CD4-positive, alpha-beta T cell treated with Interleukin-4 for 4 hours (primary cell): ENCODE data around the gene ERC1.
"Not testable (repeated sequence)": the region's sequence is repeated elsewhere in the genome, so short reads cannot be mapped to it uniquely, and the experiment has no call there.

ENCODE experiments used
- DNase-seq: peaks from one replicate; pipeline ENCODE4 v3.0.0-alpha.2; 2020

Gene ERC1

DNA sequence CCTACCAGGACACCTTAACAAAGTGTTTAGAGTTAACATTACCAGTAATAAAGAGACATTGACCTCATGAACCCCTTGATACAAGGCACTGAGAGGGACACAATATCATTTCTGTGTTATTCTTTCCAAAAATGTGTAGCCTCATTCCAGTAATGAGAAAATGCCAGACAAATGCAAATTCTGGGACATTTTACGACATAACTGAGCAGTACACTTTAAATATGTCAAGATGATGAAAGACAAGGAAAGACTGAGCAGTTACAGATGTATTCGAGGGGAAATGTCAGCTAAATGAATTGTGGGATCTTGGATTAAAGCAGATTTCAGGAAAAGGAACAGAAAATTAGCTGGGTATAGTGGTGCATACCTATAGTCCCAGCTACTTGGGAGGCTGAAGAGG, 255.6 kb downstream of the ERC1 start:
- no peak for DNase-seq

DNA sequence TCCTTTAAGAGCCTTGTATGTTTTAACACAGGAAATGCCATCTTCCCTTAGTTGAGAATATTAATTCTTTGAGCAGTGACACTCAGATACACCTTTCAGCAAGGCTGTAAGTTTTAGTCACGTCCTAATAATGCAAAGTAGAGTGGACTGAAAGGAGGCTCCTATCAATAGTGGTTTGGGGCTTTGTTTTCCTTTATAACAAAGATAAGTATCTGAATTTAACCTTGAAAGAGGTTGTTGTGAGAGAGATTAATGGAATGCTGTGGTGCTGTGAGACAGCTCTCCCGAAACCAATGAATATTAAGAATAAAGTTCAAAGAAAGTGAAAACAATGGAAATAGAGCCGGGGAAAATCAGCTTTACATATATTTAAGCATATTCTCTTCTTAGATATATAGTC, 259.6 kb downstream of the ERC1 start:
- DNase-seq: no peak

GRCh38 chr12:1252758-1253157, 261.7 kb downstream of the ERC1 start:
- no peak for DNase-seq

- not testable (repeated sequence) for DNase-seq
These were observed 264.1 kb downstream of the ERC1 start for GRCh38 chr12:1255125-1255524.

- not testable (repeated sequence) for DNase-seq
These were observed 264.8 kb downstream of the ERC1 start for GRCh38 chr12:1255854-1256253.

DNA sequence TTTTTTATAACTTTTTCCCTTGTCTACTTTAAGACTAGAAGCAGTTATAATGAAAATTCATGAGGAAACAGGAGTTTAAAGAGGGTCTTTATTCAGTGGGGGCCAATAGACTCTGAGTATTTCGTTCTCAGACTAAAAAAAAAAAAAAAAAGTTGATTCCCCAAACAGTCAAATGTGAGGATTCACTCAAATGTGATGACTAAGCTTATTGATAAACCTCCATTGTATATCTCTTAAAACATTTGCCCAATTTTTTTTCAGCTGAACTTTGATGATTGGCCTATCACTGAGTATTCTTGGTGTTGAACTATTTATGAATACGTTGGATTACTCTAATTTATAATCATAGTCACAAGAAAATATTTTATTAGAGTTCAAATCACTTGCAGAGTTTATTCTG, 265.3 kb downstream of the ERC1 start:
- no peak for DNase-seq

GRCh38 chr12:1256991-1257390, 266.0 kb downstream of the ERC1 start:
- no peak for DNase-seq

DNA sequence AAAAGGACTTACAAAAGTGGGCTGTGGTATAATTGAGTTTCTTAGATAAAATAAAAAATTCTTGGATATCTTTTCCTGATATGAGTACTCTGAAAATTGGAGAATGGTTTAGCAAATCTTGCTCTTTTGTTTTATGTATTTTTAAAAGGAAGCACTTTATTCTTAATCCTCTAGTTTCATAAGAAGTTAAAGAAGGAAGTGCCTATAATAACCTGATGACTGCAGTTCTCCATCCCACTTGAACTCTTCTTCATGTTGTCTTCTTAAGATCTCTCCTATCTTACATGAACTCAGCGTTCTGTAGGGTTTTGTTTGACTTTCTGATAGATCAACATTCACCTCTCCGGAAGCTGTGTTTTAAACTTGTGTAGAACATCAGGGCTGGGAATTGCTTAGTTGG, 271.0 kb downstream of the ERC1 start:
- no peak for DNase-seq

DNA sequence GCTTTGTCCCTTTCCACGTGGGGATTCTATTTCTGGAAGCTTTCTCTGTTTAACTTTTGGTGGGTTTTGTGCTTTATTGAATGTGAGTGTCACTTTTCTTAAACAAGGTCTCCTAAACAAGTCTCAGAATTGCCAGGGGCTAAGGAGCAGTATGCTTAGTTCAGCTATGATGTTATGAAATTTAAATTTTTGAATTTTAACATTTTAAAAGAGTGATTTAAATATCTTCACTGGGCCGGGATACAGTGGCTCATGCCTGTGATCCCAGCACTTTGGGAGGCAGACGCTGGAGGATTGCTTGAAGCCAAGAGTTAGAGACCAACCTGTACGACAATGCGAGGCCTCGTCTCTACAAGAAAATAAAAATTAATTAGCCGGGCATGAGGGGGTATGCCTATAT, 276.2 kb downstream of the ERC1 start:
- no peak for DNase-seq

DNA sequence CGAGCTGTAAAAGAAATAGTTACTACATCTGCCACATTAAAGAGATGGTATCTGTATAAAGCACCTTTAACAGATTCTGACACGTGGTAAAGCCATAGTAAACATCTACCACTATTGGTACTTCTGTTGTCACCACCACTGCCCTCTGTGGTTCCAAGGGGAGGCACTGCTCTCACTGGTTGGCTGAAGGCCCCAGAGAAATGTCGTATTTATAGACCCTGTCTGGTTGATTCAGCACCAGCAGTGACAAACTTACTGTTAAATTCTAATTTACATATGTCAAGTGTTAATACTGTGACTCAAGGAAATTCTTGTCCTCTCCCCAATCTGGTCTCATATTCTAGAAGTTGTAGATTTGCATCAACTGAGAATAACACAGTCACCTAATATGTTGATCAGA, 281.1 kb downstream of the ERC1 start:
- DNase-seq: no peak

DNA sequence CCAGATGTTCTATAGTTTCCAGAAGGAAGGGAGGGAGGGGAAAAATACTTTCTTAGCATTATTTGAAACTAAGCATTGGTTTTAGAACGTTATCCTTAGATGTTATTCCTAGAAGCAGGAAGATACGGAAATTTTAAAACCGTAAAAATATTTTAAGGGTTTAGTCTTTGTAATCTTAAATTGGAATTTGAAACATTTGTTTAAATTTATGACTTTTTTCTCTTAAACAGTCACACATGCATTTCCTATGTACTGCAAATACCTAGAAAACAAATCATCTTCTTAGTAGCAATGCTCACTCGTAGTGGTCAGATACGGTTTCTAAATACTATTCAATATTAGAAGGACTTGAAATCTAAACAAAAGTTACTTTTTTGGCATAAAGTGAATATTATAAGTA, 282.0 kb downstream of the ERC1 start:
- DNase-seq: no peak

DNA sequence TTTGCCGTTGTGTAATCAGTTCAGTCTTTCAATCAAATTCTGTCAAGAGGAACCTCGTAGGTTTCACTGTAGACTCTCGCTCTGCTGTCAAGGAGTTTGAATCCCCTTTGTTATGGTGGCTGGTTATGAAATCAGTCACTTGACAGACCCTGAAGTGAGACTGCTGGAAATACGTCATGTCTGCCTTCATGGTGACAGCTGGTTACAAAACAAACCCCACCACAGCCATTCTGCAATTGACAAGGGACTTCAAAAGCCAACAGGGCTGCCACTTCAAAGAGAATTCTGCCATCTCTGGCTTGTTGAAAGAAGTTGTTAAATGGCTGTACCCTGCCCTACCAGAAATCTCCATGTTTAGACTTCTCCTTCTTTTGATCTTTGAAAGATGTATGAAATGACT, 286.9 kb downstream of the ERC1 start:
- peak; percentile 23 for DNase-seq

DNA sequence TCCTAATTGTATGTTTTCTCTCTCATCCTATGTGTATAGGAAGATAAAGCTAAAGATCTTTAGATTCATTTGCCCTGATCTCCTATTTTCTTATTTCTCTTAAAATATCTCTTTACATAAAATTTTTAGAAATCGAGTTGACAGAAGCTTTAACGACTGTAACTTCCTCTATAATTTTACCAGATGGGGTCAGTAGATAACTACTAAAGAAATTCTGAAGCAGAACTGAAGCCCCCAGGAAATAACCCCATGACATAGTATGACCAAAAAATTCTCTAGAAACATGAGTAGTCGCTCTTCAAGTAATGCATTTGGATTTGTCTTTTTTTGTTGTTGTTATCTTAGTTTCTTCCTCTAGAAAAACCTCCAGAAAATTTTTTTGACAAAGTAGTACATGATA, 288.0 kb downstream of the ERC1 start:
- no peak for DNase-seq

DNA sequence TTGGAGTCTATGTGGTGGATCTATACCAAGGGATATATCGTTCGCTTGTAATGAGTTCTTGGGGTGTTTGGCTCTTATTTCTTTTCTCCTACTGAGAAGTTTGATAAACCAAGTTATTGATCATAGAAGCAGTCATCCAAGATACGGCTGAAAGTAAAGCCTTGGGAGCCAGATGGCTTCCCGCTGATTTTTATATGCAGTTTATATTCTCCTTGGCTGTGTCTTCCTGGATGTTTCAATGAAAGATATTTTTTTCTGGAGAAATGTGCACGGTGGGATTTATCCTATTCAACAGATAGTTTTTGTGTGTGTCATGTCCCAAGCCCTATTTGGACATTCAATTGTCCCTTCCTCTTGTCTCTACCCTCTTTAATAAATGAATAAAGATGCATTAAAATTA, 289.0 kb downstream of the ERC1 start:
- DNase-seq: no peak

DNA sequence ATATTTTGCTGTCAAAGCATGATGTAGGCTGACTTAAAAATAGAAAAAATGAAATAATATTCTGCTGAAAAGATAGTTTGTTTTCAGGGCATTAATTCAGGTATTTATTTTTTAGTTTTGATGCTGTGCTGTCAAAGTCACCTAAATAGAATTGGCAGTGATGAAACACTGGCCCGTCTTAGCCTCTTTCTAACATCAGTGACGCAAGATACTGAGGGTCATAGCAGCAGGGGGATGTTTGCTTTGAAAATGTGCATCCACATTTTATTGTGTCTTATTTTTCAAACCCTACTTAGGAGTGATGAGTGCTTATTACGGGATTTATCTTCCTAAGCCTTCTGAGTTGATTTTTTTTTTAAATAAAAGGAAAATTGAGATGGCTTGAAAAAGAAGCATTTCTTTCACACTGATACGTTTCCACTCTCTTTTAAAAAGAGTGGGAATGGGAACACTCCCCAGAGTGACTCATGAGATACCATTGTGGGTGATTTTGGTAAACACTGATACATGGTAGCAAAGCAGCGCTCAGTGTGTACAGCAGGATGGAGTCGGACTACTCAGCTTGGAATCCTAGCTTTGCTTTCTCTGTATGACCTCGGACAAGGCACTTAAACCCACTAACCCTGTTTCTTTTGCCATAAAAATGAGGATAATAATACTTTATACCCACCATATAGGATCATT, 290.8 kb downstream of the ERC1 start:
- DNase-seq: no peak

- no peak for DNase-seq
These were observed 291.8 kb downstream of the ERC1 start for GRCh38 chr12:1282670-1283315.

- no peak for DNase-seq
These were observed 292.3 kb downstream of the ERC1 start for GRCh38 chr12:1283316-1283715.

GRCh38 chr12:1284611-1285010, 293.6 kb downstream of the ERC1 start:
- DNase-seq: no peak

DNA sequence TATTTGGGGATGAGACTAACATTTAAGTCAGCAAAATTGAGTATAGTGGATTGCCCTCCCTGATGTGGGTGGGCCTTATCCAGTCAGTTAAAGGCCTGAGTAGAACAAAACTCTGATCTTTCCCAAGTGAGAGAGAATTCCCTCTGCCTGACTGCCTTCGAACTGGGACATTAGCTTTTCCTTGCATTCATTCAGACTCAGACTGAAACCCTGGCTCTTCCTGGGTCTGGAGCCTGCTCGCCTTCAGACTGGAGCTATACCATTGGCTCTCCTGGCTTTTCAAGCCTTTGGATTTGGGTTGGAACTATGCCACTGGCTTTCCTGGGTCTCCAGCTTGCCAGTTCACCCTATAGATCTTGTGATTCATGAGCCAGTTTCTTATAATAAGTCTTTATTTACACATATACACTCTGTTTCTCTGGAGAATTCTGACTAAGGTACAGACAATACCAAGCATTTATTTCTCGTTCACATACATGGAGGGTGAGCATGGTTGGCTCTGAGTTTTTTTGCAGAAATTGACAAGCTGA, 296.5 kb downstream of the ERC1 start:
- DNase-seq: no peak

DNA sequence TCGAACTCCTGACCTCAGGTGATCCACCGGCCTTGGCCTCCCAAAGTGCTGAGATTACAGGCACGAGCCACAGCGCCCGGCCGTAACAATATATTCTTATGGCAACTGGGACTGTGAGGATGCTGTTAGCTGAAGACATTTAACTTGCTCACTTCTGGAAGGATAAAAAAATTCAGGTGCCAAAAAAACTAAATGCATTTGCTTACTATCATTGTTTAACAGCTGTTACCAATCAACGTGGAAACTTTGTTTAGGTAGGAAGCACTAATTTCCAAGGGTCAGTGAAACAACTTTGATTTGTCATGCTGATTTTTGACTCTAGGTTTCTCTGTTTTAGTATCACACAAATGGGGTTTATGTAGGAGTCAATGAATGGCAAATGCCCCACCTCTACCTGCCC, 297.3 kb downstream of the ERC1 start:
- no peak for DNase-seq

GRCh38 chr12:1289371-1290155, 298.5 kb downstream of the ERC1 start:
- DNase-seq: no peak

- DNase-seq: no peak
These were observed 299.7 kb downstream of the ERC1 start for GRCh38 chr12:1290716-1291115.

DNA sequence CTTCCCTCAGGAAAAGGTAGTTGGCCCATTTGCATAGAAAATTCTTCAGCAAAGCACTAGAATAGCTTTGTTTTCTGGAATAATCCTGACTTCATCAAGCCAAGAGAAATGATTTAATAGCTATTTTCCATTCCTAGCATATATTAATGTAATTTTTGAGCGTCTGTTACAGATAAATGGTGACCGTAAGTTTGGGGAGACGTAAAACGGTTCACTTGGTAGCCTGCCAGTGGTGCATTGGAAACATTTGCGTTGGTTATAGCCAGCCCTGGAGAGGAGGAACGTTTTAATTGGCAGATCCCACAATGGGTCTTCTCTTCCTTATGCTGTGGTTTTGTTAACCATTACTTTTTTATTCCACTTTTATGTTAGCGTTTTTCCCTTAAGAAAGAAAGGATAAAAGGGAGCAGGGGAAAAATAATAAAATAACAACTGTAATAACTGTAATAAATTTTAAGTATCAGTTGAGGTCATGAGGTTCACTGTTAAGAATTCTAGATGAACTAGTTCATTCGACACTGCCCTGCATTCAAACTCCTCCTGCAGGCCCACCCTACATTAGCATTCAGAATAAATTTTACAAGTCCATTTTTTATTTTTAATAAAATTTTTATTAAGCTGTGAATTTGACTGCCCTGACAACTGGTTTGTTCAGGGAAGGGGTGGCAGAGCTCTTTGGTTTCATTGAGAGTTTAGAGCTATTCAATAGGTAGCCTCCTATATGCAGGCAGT, 300.7 kb downstream of the ERC1 start:
- no peak for DNase-seq
